Fibroblast of the conjunctiva (primary cell): ENCODE data around the gene MIEF2.

Experiments used
- DNase-seq: peaks from one replicate; pipeline ENCODE4 v3.0.0-alpha.2; 2010; ENCODE audit warnings: low read depth

The MIEF2 gene

GRCh38 chr17:18235743-18236256 lies 24.7 kb upstream of the MIEF2 start:
- peak; percentile 34 for DNase-seq

- no peak for DNase-seq
Observed at GRCh38 chr17:18236494-18236893, 24.0 kb upstream of the MIEF2 start.

- DNase-seq = no peak
Observed at GRCh38 chr17:18237461-18237860, 23.0 kb upstream of the MIEF2 start.

- no peak for DNase-seq
Observed at GRCh38 chr17:18238299-18238698, 22.2 kb upstream of the MIEF2 start.

GRCh38 chr17:18240449-18240848 lies 20.0 kb upstream of the MIEF2 start:
- no peak for DNase-seq

GRCh38 chr17:18241229-18241871 lies 19.1 kb upstream of the MIEF2 start:
- DNase-seq = no peak

GRCh38 chr17:18245038-18245776 lies 15.3 kb upstream of the MIEF2 start:
- DNase-seq = no peak

GRCh38 chr17:18246109-18246725 lies 14.2 kb upstream of the MIEF2 start:
- no peak for DNase-seq

- DNase-seq = peak; percentile 41
Observed at GRCh38 chr17:18246880-18247612, 13.4 kb upstream of the MIEF2 start.

GRCh38 chr17:18247613-18248001 lies 12.9 kb upstream of the MIEF2 start:
- DNase-seq = no peak

- DNase-seq = peak; percentile 52
Observed at GRCh38 chr17:18248300-18248731, 12.1 kb upstream of the MIEF2 start.

GRCh38 chr17:18248811-18249210 lies 11.7 kb upstream of the MIEF2 start:
- no peak for DNase-seq

- no peak for DNase-seq
Observed at GRCh38 chr17:18250259-18250658, 10.2 kb upstream of the MIEF2 start.

- no peak for DNase-seq
Observed at GRCh38 chr17:18250708-18251107, 9.8 kb upstream of the MIEF2 start.

- DNase-seq = no peak
Observed at GRCh38 chr17:18251204-18251603, 9.3 kb upstream of the MIEF2 start.

- no peak for DNase-seq
Observed at GRCh38 chr17:18252160-18252559, 8.3 kb upstream of the MIEF2 start.

GRCh38 chr17:18253187-18253884 lies 7.1 kb upstream of the MIEF2 start:
- DNase-seq = no peak

GRCh38 chr17:18253947-18254821 lies 6.3 kb upstream of the MIEF2 start:
- DNase-seq = no peak

- no peak for DNase-seq
Observed at GRCh38 chr17:18254888-18255649, 5.4 kb upstream of the MIEF2 start.

- DNase-seq = no peak
Observed at GRCh38 chr17:18256351-18256750, 4.1 kb upstream of the MIEF2 start.
